GM21381 (cell line): ENCODE data around the gene HNRNPA1L2.
A peak's percentile ranks its signal among the peaks of the same experiment; 100 is the strongest.
"Not testable (repeated sequence)": the region's sequence is repeated elsewhere in the genome, so short reads cannot be mapped to it uniquely, and the experiment has no call there.

Experiments
- ATAC-seq: cut with Tn5 transposase; IDR thresholded peaks from one replicate; pipeline ENCODE4 v1.9.1; 2021; ENCODE audit warnings: mild to moderate bottlenecking, moderate library complexity; ENCODE audit not compliant: unreplicated experiment

HNRNPA1L2 gene

DNA sequence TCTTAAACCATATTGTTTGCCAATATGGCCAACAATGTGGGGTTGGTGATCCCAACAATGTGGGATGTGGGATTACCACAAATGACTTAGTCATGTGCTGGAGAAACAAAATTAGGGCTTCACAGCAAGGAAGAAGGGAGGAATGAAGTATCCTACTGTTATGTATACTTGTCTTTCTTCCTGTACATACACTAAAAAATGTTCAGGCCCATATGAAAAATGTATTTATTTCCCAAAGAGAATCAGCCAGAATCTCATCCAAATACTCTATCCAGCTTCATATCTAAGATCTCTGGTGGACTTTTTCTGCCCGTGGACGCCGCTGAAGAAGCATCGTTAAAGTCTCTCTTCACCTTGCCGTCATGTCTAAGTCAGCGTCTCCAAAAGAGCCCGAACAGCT, at the start of gene HNRNPA1L2:
Gene HNRNPA1L2, plus strand, starts transcription at position 301 of the 400 bp plus-strand sequence. Its CDS starts 62 bp downstream, at position 363.
- no peak for ATAC-seq

DNA sequence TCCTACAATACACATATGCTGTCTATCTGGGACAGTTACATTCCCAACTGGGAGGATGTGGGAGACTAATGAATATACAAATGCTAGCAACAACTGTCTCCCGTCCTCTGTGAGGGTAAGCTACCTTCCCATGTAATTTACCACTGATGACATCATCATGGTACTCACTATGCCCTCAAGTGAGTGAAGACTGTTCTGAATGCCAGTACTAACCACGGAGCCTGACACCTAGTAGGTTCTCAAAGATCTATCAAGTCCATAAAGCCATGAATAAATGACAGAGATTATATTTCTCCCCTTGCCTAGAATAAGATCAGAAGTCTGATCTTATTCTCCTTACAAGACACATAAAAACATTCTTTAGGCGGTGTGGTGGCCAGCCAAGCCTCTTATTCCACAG, 49.1 kb upstream of the HNRNPA1L2 start:
- not testable (repeated sequence) for ATAC-seq

DNA sequence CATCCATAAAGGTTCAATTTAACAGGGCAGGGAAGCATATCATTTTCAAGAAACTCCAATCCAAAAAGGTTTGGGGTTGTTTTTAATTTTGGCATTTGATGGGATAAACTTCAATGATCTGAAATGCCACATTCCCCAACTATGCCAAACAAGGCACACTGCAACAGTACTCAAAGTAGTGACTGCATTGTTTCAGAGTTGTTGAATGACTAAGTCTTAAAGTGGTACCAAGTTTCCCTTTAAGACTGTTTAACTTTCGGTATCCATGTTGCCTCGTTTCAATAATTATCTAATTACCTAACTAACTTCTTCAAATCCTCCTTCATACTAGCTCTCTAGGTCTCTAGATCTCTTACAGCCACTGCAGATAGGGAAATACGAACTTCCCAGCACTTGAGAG, 48.4 kb upstream of the HNRNPA1L2 start:
- ATAC-seq, result not testable (repeated sequence)

DNA sequence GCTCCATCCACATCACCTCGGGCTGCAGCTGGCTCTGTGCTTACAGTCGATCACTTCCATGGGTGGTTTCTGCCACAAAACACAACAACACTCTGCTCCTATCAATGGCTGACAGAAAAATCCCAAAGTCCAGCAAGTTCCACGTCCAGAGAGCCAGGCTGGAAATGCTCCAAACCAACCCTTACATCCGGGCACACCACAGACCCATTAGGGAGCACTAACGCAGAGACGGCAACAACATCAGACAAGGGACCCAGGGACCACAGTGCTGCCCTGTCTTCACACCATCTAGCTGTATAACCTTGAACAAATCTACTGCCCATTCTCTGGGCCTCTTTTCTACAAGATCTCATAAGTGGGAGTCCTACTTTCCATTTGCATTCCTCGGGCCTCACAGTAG, 47.9 kb upstream of the HNRNPA1L2 start:
- ATAC-seq, result not testable (repeated sequence)

DNA sequence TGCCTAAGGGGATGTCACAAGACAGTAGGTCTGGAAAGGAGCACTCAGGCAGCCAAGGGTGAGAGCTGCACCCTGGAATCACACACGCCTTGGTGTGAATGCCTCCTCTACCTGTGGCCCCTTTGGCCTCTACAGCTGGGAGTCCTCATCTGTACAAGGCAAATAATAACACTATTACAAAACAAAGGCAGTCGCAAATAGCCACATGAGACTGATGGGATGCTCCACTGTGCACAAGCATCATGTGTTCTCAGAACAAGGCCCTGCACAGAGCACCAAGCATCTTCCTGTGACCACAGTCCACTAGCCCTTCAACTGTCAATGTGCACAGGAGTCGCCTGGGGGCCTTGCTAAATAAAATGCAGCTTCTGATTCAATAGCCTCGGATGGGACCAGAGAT, 44.6 kb upstream of the HNRNPA1L2 start:
- ATAC-seq, result no peak

DNA sequence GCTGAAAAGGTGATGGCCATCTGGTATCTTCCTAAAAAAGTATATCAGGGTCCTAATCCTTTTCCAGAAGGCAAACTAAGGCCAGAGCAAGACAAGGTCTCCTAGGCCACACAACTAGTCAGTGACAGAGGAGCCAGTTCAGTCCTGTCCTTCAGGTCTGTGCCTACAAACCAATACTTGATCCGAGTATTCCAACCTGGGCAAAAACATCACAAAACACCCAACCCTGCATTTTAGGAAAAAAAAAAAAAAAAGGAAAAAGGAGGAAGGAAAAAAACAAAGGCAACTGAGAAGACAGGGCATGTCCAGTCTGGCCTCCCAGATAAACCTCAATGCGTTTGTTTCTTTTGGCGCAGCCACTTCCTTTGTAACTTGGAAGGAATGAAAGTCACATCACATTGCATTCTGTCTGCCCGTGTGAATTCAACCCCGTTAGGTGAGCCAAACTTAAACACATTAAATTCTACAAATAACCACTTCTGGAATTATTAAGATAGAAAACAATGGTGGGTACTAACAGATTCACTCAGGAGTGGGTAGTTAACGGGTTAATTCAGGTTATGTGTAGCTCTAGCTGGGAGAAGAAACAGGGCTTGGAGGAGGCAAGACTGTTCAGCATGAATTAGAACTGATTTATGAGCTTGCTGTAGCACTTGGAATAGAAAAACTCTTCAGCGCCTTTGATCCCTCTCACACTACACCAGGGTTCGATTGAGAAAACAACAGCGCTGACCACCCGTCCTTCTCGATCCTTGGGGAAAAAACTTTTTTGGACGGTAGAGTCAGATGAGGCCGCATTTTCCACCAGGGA, 43.0 kb upstream of the HNRNPA1L2 start:
- peak; percentile 13 for ATAC-seq

DNA sequence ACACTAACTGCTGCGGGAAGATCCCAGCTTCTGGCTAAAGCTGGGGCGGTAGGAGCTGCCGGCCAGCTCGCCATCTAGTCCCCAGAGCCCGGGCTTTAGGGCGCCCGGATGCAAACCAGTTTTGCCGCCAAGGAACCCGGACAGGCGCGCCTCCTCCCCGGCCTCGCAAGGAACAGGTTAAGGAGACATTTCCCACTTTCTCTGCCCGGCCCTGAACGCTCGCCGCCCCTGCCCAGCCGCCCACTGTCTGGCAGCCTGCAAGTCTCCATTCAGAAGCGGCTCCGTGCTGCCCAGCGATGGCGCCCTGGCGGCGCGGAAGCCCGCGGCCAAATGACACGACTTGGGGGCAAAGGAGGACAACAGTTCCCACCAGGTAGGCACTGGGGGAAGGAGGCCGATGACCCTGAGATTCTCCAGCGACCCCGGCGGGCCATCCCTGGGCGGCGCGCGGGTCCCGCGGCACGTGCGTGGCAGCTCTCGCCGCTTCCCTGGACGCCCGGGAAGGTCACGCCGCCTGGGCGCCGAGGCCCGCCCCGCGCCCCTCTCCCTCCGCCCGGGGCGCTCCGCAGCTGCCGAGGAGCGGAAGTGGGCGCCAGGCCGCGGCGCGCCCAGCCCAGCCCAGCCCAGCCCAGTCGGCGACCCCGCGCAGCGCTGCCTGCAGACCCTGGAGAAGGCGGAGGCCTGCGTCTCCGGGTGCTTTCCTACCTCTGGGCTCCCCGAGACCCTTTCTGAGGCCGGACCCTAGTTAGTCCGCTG, 42.2 kb upstream of the HNRNPA1L2 start:
- peak; percentile 68 for ATAC-seq

DNA sequence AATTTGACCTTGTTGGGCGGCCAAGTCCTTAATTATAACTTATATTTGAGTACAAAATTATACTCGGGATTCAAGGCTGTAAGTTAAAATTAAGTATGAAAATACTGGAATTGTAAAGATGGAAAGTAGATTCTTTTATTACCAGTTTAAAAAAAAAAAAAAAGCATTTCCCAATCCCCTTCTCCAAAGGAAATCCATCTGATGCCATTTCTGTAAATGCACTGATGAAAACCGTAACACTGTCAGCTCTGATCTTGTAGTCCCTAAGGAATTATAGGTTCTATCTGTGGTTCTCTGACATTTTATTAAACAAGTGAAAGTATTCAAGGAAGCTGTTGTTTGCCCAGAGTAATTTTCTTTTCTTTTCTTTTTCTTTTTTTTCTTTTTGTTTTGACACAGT, 41.6 kb upstream of the HNRNPA1L2 start:
- no peak for ATAC-seq

DNA sequence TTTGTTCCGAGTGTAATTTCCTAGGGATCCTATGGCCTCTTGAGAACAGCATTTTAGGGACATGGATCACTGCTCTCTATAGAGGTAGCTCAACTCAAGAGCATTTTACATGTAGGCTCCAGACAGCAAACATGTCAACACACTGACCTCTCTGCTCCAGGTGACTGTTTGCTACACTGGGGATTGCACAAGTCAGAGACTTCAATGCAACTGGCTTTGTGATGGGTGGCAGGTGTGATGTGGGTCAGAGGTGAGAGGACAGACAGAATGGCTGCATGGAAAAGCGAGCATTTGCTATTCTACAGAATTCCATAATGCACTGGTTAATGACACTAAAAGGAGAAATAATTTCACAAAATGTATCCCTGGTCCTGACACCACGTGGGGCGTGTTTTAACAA, 38.9 kb upstream of the HNRNPA1L2 start:
- ATAC-seq, result not testable (repeated sequence)

DNA sequence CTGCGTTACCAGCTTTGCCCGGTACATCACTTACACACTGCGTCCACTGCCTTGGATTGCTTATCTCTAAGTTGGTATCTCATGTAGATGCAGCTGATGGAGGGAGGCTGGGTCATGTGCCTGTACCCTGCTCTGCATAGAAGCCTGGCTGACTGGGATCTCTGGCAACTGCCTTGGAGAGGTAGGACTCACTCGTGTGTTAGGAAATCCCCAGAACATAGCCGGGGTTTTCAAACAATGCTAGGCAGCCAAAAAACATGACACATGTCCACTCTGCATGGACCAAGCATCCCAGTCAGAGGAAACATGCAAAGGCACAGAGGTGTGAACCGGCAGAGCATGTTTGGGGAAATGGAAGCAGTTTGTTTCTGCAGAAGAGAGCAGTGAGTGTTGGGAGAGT, 36.1 kb upstream of the HNRNPA1L2 start:
- ATAC-seq, result not testable (repeated sequence)

DNA sequence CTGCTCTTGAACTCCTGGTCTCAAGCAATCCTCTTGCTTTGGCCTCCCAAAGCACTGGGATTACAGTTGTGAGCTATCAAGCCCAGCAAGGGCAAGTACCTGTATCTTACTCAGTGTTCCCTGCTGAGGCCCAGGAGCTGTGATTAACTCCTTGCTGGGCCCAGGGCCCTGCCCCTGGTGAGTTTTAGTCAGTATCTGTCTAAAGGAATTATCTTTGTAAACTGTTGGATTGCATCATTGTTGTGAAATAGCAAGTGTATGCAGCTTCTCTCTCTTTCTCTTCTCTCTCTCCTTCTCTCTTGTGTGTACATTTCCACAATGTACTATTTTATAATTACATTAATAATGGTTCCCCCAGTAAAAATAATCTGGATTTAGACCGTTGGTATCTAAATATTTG, 35.4 kb upstream of the HNRNPA1L2 start:
- ATAC-seq, result not testable (repeated sequence)

DNA sequence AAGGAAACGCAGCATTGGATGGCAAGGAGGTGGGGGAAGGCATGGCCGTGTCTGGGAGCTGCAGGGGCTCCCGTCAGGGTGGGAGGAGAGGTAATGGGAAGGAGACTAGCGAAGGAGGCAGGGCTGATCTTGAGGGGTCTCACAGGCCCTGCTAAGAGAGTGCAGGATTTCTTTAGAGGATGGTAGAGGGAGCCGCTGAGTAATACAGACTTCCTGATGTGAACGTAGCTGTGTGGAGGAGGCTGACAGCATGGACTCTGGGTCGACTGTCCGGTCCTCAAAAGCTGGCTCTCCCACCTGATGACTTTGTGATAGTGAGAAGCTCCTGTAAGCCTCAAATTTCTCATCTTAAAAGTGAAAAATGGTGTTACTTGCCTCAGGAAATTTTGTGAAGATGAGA, 34.0 kb upstream of the HNRNPA1L2 start:
- not testable (repeated sequence) for ATAC-seq

DNA sequence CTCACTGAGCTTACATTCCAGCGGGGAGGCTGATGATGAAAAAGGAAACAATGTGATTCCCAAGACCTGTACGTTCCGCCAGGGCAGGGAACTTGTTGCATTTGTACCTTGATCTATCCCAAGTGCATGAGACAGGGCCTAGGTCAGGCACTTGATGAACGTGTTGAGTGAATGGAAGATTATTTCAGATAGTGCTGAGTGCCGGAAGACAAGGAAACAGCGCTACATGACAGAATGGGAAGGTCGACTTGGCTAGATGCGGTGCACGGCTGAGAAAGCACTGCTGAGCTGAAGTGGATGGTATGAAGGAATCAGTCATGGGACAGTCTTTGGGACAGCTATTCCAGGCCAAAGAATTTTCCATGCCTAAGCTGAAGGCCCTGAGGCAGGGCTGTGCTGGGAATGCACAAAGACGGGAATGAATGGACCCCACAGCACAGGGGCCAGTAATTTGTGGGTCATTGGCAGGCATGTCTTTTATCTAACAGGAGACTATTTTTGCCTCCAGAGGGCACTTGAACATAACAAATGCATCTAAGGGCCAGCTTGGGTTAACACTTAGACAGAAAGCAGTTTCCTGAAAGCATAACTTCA, 33.1 kb upstream of the HNRNPA1L2 start:
- ATAC-seq, result peak; percentile 61

DNA sequence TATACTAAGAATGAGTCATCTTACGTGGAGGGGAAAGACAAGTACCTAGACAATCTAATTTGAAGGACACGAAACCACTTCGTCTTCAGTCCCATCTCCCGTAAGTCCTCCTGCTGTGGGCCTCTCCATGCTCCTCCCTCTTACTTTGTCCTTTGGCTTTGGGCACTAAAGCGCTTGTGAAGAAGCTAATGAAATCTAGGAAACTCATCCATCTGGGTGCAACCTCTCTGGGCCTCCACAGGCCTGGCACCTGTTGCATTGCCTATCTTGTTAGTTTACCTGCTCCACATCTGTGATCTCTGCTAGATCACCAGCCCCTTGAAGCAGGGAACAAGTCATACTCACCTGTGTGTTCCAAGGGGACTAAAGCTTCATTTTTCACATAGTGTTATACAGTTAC, 32.1 kb upstream of the HNRNPA1L2 start:
- not testable (repeated sequence) for ATAC-seq

DNA sequence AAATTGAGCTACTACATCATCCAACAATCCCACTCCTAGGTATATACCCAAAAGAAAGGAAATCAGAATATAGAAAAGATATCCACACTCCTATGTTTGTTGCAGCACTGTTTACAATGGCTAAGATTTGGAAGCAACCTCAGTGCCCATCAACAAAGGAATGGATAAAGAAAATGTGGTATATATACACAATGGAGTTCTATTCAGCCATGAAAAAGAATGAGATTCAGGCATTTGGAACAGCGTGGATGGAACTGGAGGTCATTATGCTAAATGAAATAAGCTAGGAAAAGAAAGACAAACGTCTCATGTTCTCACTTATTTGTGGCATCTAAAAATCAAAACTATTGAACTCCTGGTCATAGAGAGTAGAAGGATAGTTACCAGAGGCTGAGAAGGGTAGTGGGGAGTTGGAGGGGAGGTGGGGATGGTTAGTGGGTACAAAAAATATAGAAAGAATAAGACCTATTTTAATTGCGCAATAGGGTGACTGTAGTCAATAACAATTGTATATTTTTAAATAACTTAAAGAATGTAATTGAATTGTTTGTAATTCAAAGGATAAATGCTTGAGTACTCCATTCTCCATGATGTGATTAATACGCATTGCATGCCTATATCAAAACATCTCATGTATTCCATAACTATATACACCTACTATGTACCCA, 27.0 kb upstream of the HNRNPA1L2 start:
- no peak for ATAC-seq

DNA sequence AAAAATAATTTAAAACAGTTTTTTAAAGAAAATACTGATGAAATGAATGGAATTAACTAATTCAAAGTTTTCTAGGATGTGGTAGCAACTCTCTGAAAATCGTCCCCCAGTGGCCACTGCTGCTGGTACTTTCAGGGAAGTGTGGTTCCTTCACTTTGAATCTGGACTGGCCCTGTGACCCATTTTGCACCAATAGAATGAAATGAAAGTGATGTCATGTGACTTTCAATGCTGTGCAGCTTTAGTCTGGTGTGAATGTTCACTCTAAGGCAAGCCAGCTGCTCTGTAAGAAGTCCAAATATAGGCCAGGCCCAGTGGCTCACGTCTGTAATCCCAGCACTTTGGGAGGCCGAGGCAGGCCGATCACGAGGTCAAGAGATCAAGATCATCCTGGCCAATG, 26.4 kb upstream of the HNRNPA1L2 start:
- no peak for ATAC-seq

DNA sequence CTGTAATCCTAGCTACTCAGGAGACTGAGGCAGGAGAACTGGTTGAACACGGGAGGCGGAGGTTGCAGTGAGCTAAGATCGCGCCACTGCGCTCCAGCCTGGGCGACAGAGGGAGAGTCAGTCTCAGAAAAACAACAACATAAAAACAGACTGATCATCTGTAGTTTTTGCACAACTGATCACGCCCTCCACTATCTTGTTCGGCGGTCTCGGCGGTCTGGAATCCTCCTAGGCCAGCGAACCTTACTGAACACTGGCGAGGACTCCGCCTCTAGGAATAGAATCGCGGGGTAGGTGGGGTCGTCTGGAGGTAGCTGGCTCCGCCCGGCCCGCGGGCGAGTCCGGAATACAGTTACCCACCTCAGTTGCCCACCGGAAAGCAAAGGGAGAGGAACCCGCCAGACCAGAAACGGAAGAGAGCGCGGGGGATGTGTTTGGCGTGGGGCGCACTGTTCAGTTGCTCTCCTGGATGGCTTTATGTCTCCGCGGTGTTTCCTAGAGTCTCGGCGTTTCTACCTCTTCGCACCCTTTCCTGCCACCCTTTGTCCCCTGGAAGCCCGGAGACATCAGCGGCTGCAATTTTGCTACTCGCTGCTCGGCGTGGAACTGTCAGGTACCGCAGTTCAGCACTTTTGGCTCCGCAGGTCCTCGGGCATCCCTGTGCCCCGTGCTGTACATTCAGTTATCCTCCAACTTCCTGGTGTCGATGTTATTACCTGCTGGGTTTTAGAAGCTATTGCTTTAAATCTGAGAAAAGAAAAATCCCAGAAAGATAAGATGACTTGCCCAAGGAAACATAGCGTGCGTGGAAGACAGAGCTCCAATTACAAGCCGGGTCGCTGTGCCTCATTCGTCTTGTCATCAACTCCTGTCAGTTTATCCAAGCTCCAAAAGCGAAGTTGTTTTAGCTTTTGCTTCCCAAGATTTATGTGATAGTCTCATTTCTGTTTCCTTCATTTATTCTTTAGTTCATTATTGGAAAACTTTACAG, 24.9 kb upstream of the HNRNPA1L2 start:
- peak; percentile 97 for ATAC-seq

DNA sequence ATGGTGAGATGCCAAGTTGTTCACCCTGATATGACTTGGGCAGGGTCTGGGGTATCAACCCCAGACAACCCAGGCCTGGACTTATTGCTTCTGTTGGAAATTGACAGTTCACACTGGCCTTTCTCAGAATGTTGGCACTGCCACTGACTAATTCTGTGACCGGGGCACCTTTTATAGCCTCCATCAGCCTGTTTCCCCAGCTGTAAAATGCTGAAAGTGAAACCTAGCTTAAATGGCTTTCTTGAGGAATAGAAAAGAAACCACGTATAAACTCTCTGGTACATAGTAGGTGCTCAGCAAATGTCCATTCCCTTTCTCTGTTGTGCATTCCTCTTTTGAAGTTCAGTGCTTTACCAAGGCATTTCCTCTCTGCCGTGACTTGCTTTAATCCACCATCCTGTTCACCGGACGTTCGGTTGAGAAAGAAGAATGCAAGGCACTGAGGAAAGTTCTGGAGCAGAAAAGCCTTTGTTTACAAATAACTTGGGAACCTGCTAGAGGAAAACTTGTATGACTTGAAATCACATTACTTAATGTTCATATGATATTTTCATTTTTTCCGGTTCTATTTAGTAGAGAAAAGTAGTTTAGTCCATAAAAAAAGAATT, 11.0 kb upstream of the HNRNPA1L2 start:
- ATAC-seq, result not testable (repeated sequence)

DNA sequence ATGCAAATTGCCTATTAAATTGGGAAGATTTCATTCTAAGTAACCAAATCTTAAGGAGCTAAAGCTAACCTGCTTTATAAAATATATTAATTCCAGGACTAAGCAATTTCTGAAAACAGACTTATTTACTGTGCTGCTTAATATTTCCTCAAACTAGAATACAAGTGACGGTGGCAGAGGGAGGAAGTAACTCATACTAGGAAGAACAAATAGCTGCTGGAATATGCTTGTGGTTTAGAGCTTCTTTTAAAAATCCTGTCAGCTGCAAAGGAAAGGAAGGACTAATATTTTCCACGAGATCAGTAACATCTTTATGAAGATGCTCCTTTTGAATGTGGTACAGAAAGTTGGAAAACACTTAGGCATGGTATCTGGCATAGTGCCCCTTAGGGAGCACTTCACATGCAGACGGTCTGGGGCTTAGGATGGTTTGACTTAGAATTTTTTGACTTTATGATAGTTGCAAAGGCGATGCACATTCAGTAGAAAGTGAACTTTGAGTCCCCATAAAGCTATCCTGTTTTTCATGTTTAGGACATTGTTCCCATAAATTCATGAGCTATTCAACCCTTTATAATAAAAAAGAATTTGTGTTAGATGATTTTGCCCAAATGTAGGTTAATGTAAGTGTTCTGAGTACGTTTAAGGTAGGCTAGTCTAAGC, 3.4 kb upstream of the HNRNPA1L2 start:
- ATAC-seq, result no peak
